Endothelial cell of umbilical vein (primary cell): Measurements from ENCODE around the gene FNIP1. TPM values are rescaled to one million over a fixed set of nuclear protein-coding genes. Genes with fewer than 3 reads are reported as not detected.

ENCODE experiments used
- BruUV-seq: library from RNA; stranded (reverse); fragments of 400-500 nt; replicated peaks from 2 replicates; lab custom pipeline; 2021; lab: Mats Ljungman, UMichigan
- CTCF ChIA-PET: fragments of 300-600, 350-600 bp; sonication (Branson Sonifier 250); formaldehyde crosslinking; loops from one replicate; lab custom pipeline; 2021; ENCODE audit warnings: antibody characterized with exemption, inconsistent platforms; lab: Charles Lee
- POLR2A ChIA-PET: fragments of 300-600, 350-600 bp; sonication (Branson Sonifier 250); formaldehyde crosslinking; loops from one replicate; lab custom pipeline; 2021; ENCODE audit warnings: antibody characterized with exemption, inconsistent platforms; lab: Charles Lee
- DNase-seq: peaks from one replicate; pipeline ENCODE4 v3.0.0-alpha.2; 2011; ENCODE audit warnings: low read depth, low spot score
- FAIRE-seq: peaks from 2 replicates; lab custom pipeline; 2011; peaks lifted over from hg19 to GRCh38; lab: Jason Lieb, UNC
- H2AFZ ChIP-seq: 2 replicates; pipeline ENCODE4 v1.6.0; 2012; ENCODE audit warnings: low read depth, low read length, control low read depth, inconsistent platforms
- H3K27ac ChIP-seq: 2 replicates; pipeline ENCODE4 v1.5.1; 2011; ENCODE audit warnings: low read depth, mild to moderate bottlenecking, control low read depth, low read length, moderate library complexity; ENCODE audit not compliant: insufficient read depth
- H3K27me3 ChIP-seq, 2 experiments: 2 replicates each; pipeline versions ENCODE4 v1.6.0 to v1.6.1; 2011; ENCODE audit warnings: low read length in 2 of 2, mixed read lengths in 1 of 2; ENCODE audit not compliant: control insufficient read depth in 2 of 2, insufficient read depth in 2 of 2
- H3K36me3 ChIP-seq, 2 experiments: 2 replicates in 1 of 2; 3 replicates in 1 of 2; pipeline ENCODE4 v1.5.1; 2011; ENCODE audit warnings: low read length in 2 of 2, mild to moderate bottlenecking in 1 of 2, moderate library complexity in 1 of 2; ENCODE audit not compliant: control insufficient read depth in 2 of 2, insufficient read depth in 2 of 2; ENCODE audit errors: extremely low read depth in 1 of 2
- H3K4me1 ChIP-seq: 3 replicates; pipeline ENCODE4 v1.5.1; 2011; ENCODE audit warnings: mild to moderate bottlenecking, low read length; ENCODE audit not compliant: control insufficient read depth, insufficient read depth; ENCODE audit errors: extremely low read depth
- H3K4me2 ChIP-seq: 2 replicates; pipeline ENCODE4 v1.6.1; 2011; ENCODE audit warnings: low read length, control low read depth, mixed read lengths; ENCODE audit not compliant: insufficient read depth
- H3K4me3 ChIP-seq, 3 experiments: fragments of 200-600 bp in 1 of 3; sonication (generic), shearing (Covaris generic) in 1 of 3; replicated peaks in 1 of 3; 2 replicates each; pipeline ENCODE4 v1.5.1; 2011 to 2016; ENCODE audit warnings: control low read depth in 3 of 3, low read length in 3 of 3, mild to moderate bottlenecking in 2 of 3, inconsistent platforms in 1 of 3, low read depth in 1 of 3, moderate library complexity in 1 of 3; ENCODE audit not compliant: insufficient read depth in 1 of 3
- H3K79me2 ChIP-seq: 2 replicates; pipeline ENCODE4 v1.6.0; 2012; ENCODE audit warnings: low read length, inconsistent platforms; ENCODE audit not compliant: control insufficient read depth, insufficient read depth
- H3K9ac ChIP-seq: replicated peaks from 2 replicates; pipeline ENCODE3; 2011; ENCODE audit warnings: low read length, control low read depth; ENCODE audit not compliant: insufficient read depth; ENCODE audit errors: extremely low read depth
- H3K9me1 ChIP-seq: replicated peaks from 3 replicates; pipeline ENCODE4 v1.6.0; 2011; ENCODE audit warnings: mild to moderate bottlenecking, low read length; ENCODE audit not compliant: control insufficient read depth, insufficient read depth; ENCODE audit errors: extremely low read depth
- H3K9me3 ChIP-seq: replicated peaks from 2 replicates; pipeline ENCODE4 v1.5.1; 2012; ENCODE audit warnings: low read length, inconsistent platforms; ENCODE audit not compliant: control insufficient read depth, insufficient read depth
- H4K20me1 ChIP-seq: replicated peaks from 2 replicates; pipeline ENCODE3; 2011; ENCODE audit warnings: mild to moderate bottlenecking, low read length; ENCODE audit not compliant: control insufficient read depth, insufficient read depth; ENCODE audit errors: extremely low read depth
- EZH2 ChIP-seq: IDR thresholded peaks from 2 replicates; pipeline ENCODE4 v1.6.1; 2012; ENCODE audit warnings: borderline replicate concordance, low read depth, mild to moderate bottlenecking, moderate library complexity, low read length, inconsistent platforms; ENCODE audit not compliant: severe bottlenecking
- FOS ChIP-seq: IDR thresholded peaks from 2 replicates; pipeline ENCODE4 v1.6.1; 2011; ENCODE audit warnings: mild to moderate bottlenecking, low read length, moderate library complexity, borderline replicate concordance; ENCODE audit not compliant: insufficient read depth
- GATA2 ChIP-seq: IDR thresholded peaks from 2 replicates; pipeline ENCODE4 v1.7.0; 2011; ENCODE audit warnings: low read depth, mild to moderate bottlenecking, moderate library complexity, mixed read lengths, low read length; ENCODE audit not compliant: insufficient read length, insufficient read depth
- JUN ChIP-seq: IDR thresholded peaks from 2 replicates; pipeline ENCODE4 v1.6.1; 2011; ENCODE audit warnings: borderline replicate concordance, low read depth; ENCODE audit not compliant: insufficient read length, insufficient read depth
- MYC ChIP-seq: IDR thresholded peaks from one replicate; pipeline ENCODE4 v1.6.1; 2011; ENCODE audit warnings: mild to moderate bottlenecking, low read depth, low read length
- POLR2A ChIP-seq: IDR thresholded peaks from 2 replicates; pipeline ENCODE4 v1.6.1; 2012; ENCODE audit warnings: low read depth, mild to moderate bottlenecking, control low read depth, low read length
- POLR2AphosphoS5 ChIP-seq: IDR thresholded peaks from 2 replicates; pipeline ENCODE4 v1.6.1; 2012; ENCODE audit warnings: low read depth, mild to moderate bottlenecking, control low read depth, low read length, moderate library complexity; ENCODE audit not compliant: insufficient read depth
- dilution Hi-C: fragments of 300-500 bp; cut with MboI; formaldehyde crosslinking; loops from one replicate; pipeline ENCODE4 v1.15.0; 2019; ENCODE audit warnings: low sequenced_read_pairs; ENCODE audit not compliant: extremely low pct_ligation_motif_present
- intact Hi-C: fragments of 100-400 bp; cut with micrococcal nuclease; formaldehyde crosslinking; loops from one replicate; pipeline ENCODE4 v1.10.0; 2022
- polyA plus RNA-seq, 4 experiments: library from polyadenylated mRNA; depleted of rRNA in 3 of 4; stranded (reverse) in 3 of 4; unstranded in 1 of 4; fragments of >200 nt; gene quantifications; 2 replicates each; pipeline versions ENCODE4 v1.2.1 to v1.2.3, GENCODE V29; 2011 to 2012; ENCODE audit warnings: missing spikeins in 1 of 4
- total RNA-seq: library from RNA; stranded (reverse); gene quantifications from 2 replicates; pipeline ENCODE4 v1.2.3, GENCODE V29; 2021
- TF ChIP-seq, protein P1 (sequence below), 2 donors: IDR thresholded peaks; 1 replicate in 1 of 2; 2 replicates in 1 of 2; pipeline ENCODE4 v1.5.1; 2011; ENCODE audit warnings: low read length in 2 of 2, mild to moderate bottlenecking in 2 of 2, moderate library complexity in 2 of 2, control low read depth in 1 of 2, inconsistent platforms in 1 of 2, low read depth in 1 of 2; ENCODE audit not compliant: insufficient read depth in 1 of 2; ENCODE audit errors: extremely low read depth in 1 of 2
- TF ChIP-seq, protein P2 (sequence below): IDR thresholded peaks from 2 replicates; pipeline ENCODE4 v1.6.1; 2011; ENCODE audit not compliant: insufficient read depth, insufficient read length

Gene FNIP1
- total and polyA plus RNA-seq, 2 donors (not counting 3 experiments of a cell fraction or from before 2014, with no cell fraction given), result 5.9 to 27.3 TPM

DNA sequence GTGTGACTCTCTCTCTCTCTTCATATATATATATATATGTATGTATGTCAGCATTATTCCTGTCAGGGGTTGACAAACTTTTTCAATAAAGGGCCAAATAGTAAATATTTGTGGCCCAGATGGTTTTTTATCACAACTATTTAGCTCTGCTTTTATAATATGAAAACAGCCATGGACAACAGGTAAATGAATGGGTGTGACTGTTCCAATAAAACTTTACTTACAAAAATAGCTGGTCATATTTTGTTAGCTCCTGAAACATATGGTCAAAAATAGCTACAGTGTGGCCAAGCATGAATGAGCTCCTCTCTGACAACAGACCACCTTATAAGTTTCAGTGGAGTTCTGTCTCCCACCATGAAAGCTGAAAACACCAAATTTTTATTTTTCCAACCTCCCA is 183.4 kb downstream of the FNIP1 start:
- Histone ChIP-seq H3K27me3 (no peaks in the 10 kb centered on the region), H4K20me1 (no peaks in the 10 kb centered on the region), H2AFZ (no peak overlapping the region), H3K79me2 (peaks cover 71% of the 10 kb centered on the region), H3K9me3 (no peaks in the 10 kb centered on the region), H3K4me3 (no peak overlapping the region), H3K36me3 (no peaks in the 10 kb centered on the region), H3K9me1 (no peaks in the 10 kb centered on the region), H3K9ac (no peak overlapping the region), H3K4me1 (peaks cover 13% of the 10 kb centered on the region), H3K4me2 (no peak overlapping the region), H3K27ac (no peak overlapping the region)
- TF ChIP-seq FOS, result no peak
- TF ChIP-seq MYC, result no peak
- no peak for TF ChIP-seq EZH2
- no peak for TF ChIP-seq GATA2
- TF ChIP-seq POLR2A, result no peak
- TF ChIP-seq, protein P1, sequence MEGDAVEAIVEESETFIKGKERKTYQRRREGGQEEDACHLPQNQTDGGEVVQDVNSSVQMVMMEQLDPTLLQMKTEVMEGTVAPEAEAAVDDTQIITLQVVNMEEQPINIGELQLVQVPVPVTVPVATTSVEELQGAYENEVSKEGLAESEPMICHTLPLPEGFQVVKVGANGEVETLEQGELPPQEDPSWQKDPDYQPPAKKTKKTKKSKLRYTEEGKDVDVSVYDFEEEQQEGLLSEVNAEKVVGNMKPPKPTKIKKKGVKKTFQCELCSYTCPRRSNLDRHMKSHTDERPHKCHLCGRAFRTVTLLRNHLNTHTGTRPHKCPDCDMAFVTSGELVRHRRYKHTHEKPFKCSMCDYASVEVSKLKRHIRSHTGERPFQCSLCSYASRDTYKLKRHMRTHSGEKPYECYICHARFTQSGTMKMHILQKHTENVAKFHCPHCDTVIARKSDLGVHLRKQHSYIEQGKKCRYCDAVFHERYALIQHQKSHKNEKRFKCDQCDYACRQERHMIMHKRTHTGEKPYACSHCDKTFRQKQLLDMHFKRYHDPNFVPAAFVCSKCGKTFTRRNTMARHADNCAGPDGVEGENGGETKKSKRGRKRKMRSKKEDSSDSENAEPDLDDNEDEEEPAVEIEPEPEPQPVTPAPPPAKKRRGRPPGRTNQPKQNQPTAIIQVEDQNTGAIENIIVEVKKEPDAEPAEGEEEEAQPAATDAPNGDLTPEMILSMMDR (IDR thresholded peaks at IDR 0.05; ENCODE audit: extremely low read depth in 1 of 2, insufficient read depth in 1 of 2, low read depth in 1 of 2, low read length in 2 of 2), result no peak
- no peak for TF ChIP-seq POLR2AphosphoS5
- no peak for TF ChIP-seq JUN
- TF ChIP-seq, protein P2, sequence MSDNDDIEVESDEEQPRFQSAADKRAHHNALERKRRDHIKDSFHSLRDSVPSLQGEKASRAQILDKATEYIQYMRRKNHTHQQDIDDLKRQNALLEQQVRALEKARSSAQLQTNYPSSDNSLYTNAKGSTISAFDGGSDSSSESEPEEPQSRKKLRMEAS, result no peak
- dilution Hi-C loops, result no loop called here
- intact Hi-C loops, result no loop called here
- no peak for DNase-seq
- BruUV-seq, result no TSS peak
- ChIA-PET POLR2A (interaction anchor here (0.6 kb wide), 1 partner anchor 86 kb away, joined by 3 read pairs; no protein-coding TSS in a partner anchor), CTCF (interaction anchor here (0.7 to 1.5 kb wide), 4 partner anchors 10 to 395 kb away, joined by 3 to 5 read pairs (median 4); no protein-coding TSS in a partner anchor)
- FAIRE-seq, result no peak
